Measurements from ENCODE around the gene CAPN9. TPM values are rescaled to one million over a fixed set of nuclear protein-coding genes. Genes with fewer than 3 reads are reported as not detected.

The CAPN9 gene
- total and polyA plus RNA-seq, 9 of the 15 experiments (the other 6 are each of a cell fraction or from before 2014, with no cell fraction given) = not detected

DNA sequence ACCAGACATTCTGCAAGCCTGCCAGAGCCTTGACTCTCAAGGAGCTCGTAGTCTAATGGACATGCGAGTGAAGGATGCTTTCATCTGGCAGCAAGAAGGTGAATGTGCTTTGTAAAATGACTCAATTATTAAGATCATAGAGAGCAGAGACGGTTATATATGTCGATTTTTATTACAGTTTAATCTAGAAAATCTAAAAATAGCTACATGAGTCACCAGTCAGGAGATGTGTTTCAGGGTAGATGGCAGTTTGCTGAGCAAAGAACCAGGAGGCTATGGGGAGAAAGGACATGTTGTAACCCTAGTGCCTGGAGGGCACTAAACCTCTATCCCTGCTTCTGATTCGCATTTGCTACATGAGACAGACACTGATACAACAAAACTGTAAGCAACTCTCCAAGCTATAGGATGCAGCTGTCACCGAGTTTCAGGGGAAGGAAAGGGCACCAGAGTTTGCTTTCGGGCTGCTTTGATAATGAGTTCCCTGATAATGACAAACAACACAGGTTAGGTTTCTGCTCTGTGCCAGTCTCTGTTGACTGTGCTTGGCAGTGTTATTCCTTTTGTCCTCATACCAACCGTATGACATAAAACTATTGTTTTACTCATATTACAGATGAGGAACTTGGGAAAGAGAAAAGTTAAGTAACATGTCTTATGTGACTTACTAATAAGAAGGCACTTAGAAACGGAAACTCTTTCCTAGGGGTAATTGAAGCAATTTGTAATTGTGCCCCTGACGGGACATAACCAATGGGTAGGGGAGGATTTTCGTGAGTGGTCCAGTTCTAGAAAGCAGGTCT, 77.9 kb downstream of the CAPN9 start (continued):
- peak; percentile 78 for TF ChIP-seq ATF3 (IDR thresholded peaks at IDR 0.05)
- no peak for TF ChIP-seq ATF3 (CRISPR knock-in tag; conservative IDR thresholded peaks at IDR 0.05)
- no peak for TF ChIP-seq CREBBP (IDR thresholded peaks at IDR 0.05; ENCODE audit: low read depth, low read length)
- no peak for TF ChIP-seq ATF4 (CRISPR knock-in tag; IDR thresholded peaks at IDR 0.05)
- peak; percentile 25; the same call in 1 of the 2 replicates for TF ChIP-seq DPF2 (IDR thresholded peaks at IDR 0.05)
- peak; percentile 94 for TF ChIP-seq MEF2D (tag; conservative IDR thresholded peaks at IDR 0.05; ENCODE audit: low read depth)
- peak; percentile 64; the same call in 1 of the 2 replicates for TF ChIP-seq ZNF589 (CRISPR knock-in tag; IDR thresholded peaks at IDR 0.05; ENCODE audit: low read depth)
- no peak for TF ChIP-seq LARP7 (IDR thresholded peaks at IDR 0.05)
- 0 out of 2 replicates have a peak, but pooled peaks have one; percentile 9 for TF ChIP-seq GTF2E2 (tag; IDR thresholded peaks at IDR 0.05)
- 0 out of 2 replicates have a peak, but pooled peaks have one; percentile 40 for TF ChIP-seq JUN (IDR thresholded peaks at IDR 0.05; ENCODE audit: borderline replicate concordance, low read depth, low read length)
- no peak for TF ChIP-seq JUN (CRISPR knock-in tag; IDR thresholded peaks at IDR 0.05; ENCODE audit: borderline replicate concordance)
- peak; percentile 79; the same call in 1 of the 2 replicates for TF ChIP-seq ZNF395 (CRISPR knock-in tag; IDR thresholded peaks at IDR 0.05)
